Left ventricle myocardium inferior (tissue), 1 donor: ENCODE measurements around the gene SMYD3. TPM values are rescaled to one million over a fixed set of nuclear protein-coding genes. Genes with fewer than 3 reads are reported as not detected.

ENCODE experiments used
- DNase-seq: peaks from one replicate; pipeline ENCODE4 v3.0.0-alpha.2; 2020
- H3K27ac ChIP-seq: fragments of 200-600 bp; replicated peaks from 2 replicates; pipeline ENCODE4 v1.8.0; 2021
- H3K27me3 ChIP-seq: fragments of 200-600 bp; 2 replicates; pipeline ENCODE4 v1.8.0; 2021; ENCODE audit warnings: low read depth
- H3K36me3 ChIP-seq: fragments of 200-600 bp; 2 replicates; pipeline ENCODE4 v1.8.0; 2021
- H3K4me1 ChIP-seq: fragments of 200-600 bp; 2 replicates; pipeline ENCODE4 v1.8.0; 2021
- H3K4me3 ChIP-seq: fragments of 200-600 bp; 2 replicates; pipeline ENCODE4 v1.8.0; 2021; ENCODE audit warnings: mild to moderate bottlenecking, moderate library complexity
- H3K9me3 ChIP-seq: fragments of 200-600 bp; replicated peaks from 2 replicates; pipeline ENCODE4 v1.8.0; 2021
- CTCF ChIP-seq: fragments of 200-600 bp; IDR thresholded peaks from 2 replicates; pipeline ENCODE4 v1.8.0; 2021; ENCODE audit warnings: antibody characterized with exemption, mild to moderate bottlenecking, borderline replicate concordance
- intact Hi-C: fragments of 100-400 bp; cut with micrococcal nuclease; formaldehyde crosslinking; loops from one replicate; pipeline ENCODE4 v1.11.0; 2022
- total RNA-seq: library from RNA; stranded (reverse); fragmentation: NEBNext Ultra II Directional; extraction: Animal tissue kit (Norgen Biotek cat#: 25700); gene quantifications from one replicate; pipeline ENCODE4 v1.2.1, GENCODE V29; 2021
- donor health status: DM: no; HTN: yes; CAD: no; lungs with severe emphysema.

Gene SMYD3
- total RNA-seq, 1 donor from 2014 or later, result 9.9 TPM

- Histone ChIP-seq H3K36me3 (no peaks in the 10 kb centered on the region), H3K27me3 (no peaks in the 10 kb centered on the region), H3K27ac (no peak overlapping the region), H3K4me1 (no peaks in the 10 kb centered on the region), H3K9me3 (no peaks in the 10 kb centered on the region), H3K4me3 (no peak overlapping the region)
- intact Hi-C loops, result no loop called here
- DNase-seq, result no peak
- TF ChIP-seq CTCF, result no peak
These were observed 795.8 kb downstream of the SMYD3 start for GRCh38 chr1:245710961-245711903.

GRCh38 chr1:245707941-245708340, 799.1 kb downstream of the SMYD3 start:
- H3K36me3 ChIP-seq, result no peaks in the 10 kb centered on the region
- no peaks in the 10 kb centered on the region for H3K9me3 ChIP-seq
- intact Hi-C loops, result no loop called here
- no peaks in the 10 kb centered on the region for H3K27me3 ChIP-seq
- H3K4me1 ChIP-seq, result peaks cover 6% of the 10 kb centered on the region
- no peak overlapping the region for H3K27ac ChIP-seq
- no peak for DNase-seq
- no peak for TF ChIP-seq CTCF
- no peak overlapping the region for H3K4me3 ChIP-seq

- H3K4me1 ChIP-seq, result peaks cover 6% of the 10 kb centered on the region
- H3K4me3 ChIP-seq, result no peak overlapping the region
- intact Hi-C loops, result no loop called here
- no peak overlapping the region for H3K27ac ChIP-seq
- H3K36me3 ChIP-seq, result no peaks in the 10 kb centered on the region
- no peaks in the 10 kb centered on the region for H3K27me3 ChIP-seq
- no peak for DNase-seq
- TF ChIP-seq CTCF, result no peak
- no peaks in the 10 kb centered on the region for H3K9me3 ChIP-seq
These were observed 802.3 kb downstream of the SMYD3 start for GRCh38 chr1:245704765-245705164.

GRCh38 chr1:245704341-245704740, 802.7 kb downstream of the SMYD3 start:
- intact Hi-C loops, result no loop called here
- H3K9me3 ChIP-seq, result no peaks in the 10 kb centered on the region

GRCh38 chr1:245702346-245702745, 804.7 kb downstream of the SMYD3 start:
- intact Hi-C loops, result no loop called here
- no peaks in the 10 kb centered on the region for H3K36me3 ChIP-seq

More at GRCh38 chr1:245704341-245704740, 802.7 kb downstream of the SMYD3 start:
- peaks cover 6% of the 10 kb centered on the region for H3K4me1 ChIP-seq
- no peaks in the 10 kb centered on the region for H3K36me3 ChIP-seq
- no peak for DNase-seq
- no peak overlapping the region for H3K4me3 ChIP-seq
- no peaks in the 10 kb centered on the region for H3K27me3 ChIP-seq
- no peak overlapping the region for H3K27ac ChIP-seq
- no peak for TF ChIP-seq CTCF

More at GRCh38 chr1:245702346-245702745, 804.7 kb downstream of the SMYD3 start:
- H3K27me3 ChIP-seq, result no peaks in the 10 kb centered on the region
- no peak overlapping the region for H3K27ac ChIP-seq
- H3K4me1 ChIP-seq, result peaks cover 6% of the 10 kb centered on the region
- no peak overlapping the region for H3K4me3 ChIP-seq
- H3K9me3 ChIP-seq, result no peaks in the 10 kb centered on the region
- DNase-seq, result no peak
- no peak for TF ChIP-seq CTCF
